Ishikawa (cell line): ENCODE measurements around the gene GPRASP2.

Experiments used
- CEBPB ChIP-seq: IDR thresholded peaks from 2 replicates; pipeline ENCODE4 v1.6.1; 2012
- CREB1 ChIP-seq: IDR thresholded peaks from 2 replicates; pipeline ENCODE4 v1.6.1; 2012; ENCODE audit warnings: low read depth
- EGR1 ChIP-seq: IDR thresholded peaks from 2 replicates; pipeline ENCODE4 v1.6.1; 2012
- EP300 ChIP-seq: IDR thresholded peaks from 2 replicates; pipeline ENCODE4 v1.6.1; 2012; ENCODE audit warnings: borderline replicate concordance
- FOXM1 ChIP-seq: IDR thresholded peaks from 2 replicates; pipeline ENCODE4 v1.6.1; 2012; ENCODE audit warnings: low read depth, borderline replicate concordance
- NFIC ChIP-seq: IDR thresholded peaks from 2 replicates; pipeline ENCODE4 v1.6.1; 2012
- RAD21 ChIP-seq: IDR thresholded peaks from 2 replicates; pipeline ENCODE4 v1.6.1; 2012; ENCODE audit warnings: low read depth
- TAF1 ChIP-seq: IDR thresholded peaks from 2 replicates; pipeline ENCODE4 v1.6.1; 2012; ENCODE audit warnings: low read depth, mild to moderate bottlenecking
- TCF12 ChIP-seq: IDR thresholded peaks from 2 replicates; pipeline ENCODE4 v1.6.1; 2012; ENCODE audit warnings: low read depth
- TEAD4 ChIP-seq: IDR thresholded peaks from 2 replicates; pipeline ENCODE4 v1.6.1; 2012
- YY1 ChIP-seq: IDR thresholded peaks from 2 replicates; pipeline ENCODE4 v1.6.1; 2012; ENCODE audit warnings: low read depth
- ZBTB7A ChIP-seq: IDR thresholded peaks from 2 replicates; pipeline ENCODE4 v1.6.1; 2012; ENCODE audit warnings: low read depth
- TF ChIP-seq, protein P1 (sequence below): IDR thresholded peaks from 2 replicates; pipeline ENCODE4 v1.6.1; 2012
- TF ChIP-seq, protein P2 (sequence below): IDR thresholded peaks from 2 replicates; pipeline ENCODE4 v1.6.1; 2012; ENCODE audit warnings: low read depth, mild to moderate bottlenecking
- TF ChIP-seq, protein P3 (sequence below): IDR thresholded peaks from 2 replicates; pipeline ENCODE4 v1.6.1; 2012

Gene GPRASP2

GRCh38 chrX:102694749-102695148 lies 17.5 kb upstream of the GPRASP2 start:
- TF ChIP-seq TCF12: no peak
- no peak for TF ChIP-seq CREB1
- TF ChIP-seq RAD21: no peak
- TF ChIP-seq, protein P1, sequence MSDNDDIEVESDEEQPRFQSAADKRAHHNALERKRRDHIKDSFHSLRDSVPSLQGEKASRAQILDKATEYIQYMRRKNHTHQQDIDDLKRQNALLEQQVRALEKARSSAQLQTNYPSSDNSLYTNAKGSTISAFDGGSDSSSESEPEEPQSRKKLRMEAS: no peak
- TF ChIP-seq ZBTB7A: no peak
- no peak for TF ChIP-seq TEAD4
- TF ChIP-seq CEBPB: no peak
- no peak for TF ChIP-seq NFIC
- TF ChIP-seq EP300: no peak
- TF ChIP-seq, protein P2, sequence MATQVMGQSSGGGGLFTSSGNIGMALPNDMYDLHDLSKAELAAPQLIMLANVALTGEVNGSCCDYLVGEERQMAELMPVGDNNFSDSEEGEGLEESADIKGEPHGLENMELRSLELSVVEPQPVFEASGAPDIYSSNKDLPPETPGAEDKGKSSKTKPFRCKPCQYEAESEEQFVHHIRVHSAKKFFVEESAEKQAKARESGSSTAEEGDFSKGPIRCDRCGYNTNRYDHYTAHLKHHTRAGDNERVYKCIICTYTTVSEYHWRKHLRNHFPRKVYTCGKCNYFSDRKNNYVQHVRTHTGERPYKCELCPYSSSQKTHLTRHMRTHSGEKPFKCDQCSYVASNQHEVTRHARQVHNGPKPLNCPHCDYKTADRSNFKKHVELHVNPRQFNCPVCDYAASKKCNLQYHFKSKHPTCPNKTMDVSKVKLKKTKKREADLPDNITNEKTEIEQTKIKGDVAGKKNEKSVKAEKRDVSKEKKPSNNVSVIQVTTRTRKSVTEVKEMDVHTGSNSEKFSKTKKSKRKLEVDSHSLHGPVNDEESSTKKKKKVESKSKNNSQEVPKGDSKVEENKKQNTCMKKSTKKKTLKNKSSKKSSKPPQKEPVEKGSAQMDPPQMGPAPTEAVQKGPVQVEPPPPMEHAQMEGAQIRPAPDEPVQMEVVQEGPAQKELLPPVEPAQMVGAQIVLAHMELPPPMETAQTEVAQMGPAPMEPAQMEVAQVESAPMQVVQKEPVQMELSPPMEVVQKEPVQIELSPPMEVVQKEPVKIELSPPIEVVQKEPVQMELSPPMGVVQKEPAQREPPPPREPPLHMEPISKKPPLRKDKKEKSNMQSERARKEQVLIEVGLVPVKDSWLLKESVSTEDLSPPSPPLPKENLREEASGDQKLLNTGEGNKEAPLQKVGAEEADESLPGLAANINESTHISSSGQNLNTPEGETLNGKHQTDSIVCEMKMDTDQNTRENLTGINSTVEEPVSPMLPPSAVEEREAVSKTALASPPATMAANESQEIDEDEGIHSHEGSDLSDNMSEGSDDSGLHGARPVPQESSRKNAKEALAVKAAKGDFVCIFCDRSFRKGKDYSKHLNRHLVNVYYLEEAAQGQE: no peak
- TF ChIP-seq, protein P3, sequence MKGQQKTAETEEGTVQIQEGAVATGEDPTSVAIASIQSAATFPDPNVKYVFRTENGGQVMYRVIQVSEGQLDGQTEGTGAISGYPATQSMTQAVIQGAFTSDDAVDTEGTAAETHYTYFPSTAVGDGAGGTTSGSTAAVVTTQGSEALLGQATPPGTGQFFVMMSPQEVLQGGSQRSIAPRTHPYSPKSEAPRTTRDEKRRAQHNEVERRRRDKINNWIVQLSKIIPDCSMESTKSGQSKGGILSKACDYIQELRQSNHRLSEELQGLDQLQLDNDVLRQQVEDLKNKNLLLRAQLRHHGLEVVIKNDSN: no peak

- TF ChIP-seq, protein P2: no peak
- TF ChIP-seq TCF12 (no peak), NFIC (no peak), TEAD4 (no peak), FOXM1 (no peak), EP300 (no peak)
- TF ChIP-seq, protein P1: no peak
- TF ChIP-seq, protein P3: no peak
Observed at GRCh38 chrX:102696306-102696705, 15.9 kb upstream of the GPRASP2 start.

DNA sequence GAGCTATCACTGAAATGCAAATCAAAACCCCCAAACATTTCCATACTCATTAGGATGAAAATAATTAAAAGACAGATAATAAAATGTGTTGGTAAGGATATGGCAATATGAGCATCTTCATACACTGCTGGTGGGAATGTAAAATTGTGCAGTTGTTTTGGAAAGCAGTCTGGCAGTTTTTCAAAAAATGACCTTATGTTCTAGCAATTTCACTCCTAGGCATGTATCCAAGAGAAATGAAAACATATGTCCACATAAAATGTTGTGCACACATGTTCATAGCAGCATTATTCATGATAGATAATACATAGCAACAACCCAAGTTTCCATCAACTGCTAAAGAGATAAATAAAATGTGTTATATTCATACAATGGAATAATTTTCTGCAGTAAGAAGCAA lies 14.8 kb upstream of the GPRASP2 start:
- TF ChIP-seq ZBTB7A (no peak), FOXM1 (no peak), RAD21 (no peak), EGR1 (no peak), CEBPB (no peak), TEAD4 (no peak), TAF1 (no peak), YY1 (no peak), TCF12 (no peak), EP300 (no peak)
- TF ChIP-seq, protein P3: no peak
- TF ChIP-seq, protein P1: no peak
- TF ChIP-seq, protein P2: no peak

DNA sequence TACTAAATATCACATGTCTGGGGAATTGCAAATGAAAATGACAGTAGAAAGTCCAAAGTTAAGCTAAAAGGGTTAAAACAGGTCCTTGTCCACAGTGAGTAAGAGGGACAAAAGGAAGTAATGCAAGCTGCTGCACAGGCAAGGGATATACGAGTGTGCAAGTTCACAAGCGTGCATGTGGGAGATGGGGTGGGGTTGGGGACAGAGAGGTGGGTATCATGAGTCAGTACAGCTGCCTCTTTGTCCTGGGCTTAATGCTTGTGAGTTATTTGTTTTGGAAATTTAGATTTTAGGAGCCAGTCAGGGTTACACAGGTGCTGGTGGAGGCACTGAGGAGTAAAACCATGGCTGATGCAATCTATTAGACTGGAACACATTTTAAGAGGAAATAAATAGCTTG lies 3.3 kb upstream of the GPRASP2 start:
- TF ChIP-seq TEAD4 (no peak), CEBPB (no peak), NFIC (no peak), YY1 (no peak)

DNA sequence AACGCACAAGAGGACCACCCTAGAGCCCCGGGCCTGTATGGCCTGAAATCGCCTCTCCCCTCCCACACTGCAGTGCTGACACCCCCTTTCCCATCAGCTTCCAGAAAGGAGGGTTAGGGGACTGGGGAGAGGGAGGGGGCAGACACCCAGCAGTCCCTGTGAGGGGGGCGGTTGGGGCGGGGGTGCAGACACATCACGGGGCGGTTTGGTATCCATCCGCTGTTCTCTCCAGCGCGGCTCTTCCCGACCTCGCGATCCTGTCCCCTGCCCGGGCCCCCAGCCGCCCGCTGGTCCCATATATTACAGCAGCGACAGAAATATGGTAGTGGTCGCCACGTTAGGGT lies 404 bp upstream of the GPRASP2 start:
- TF ChIP-seq TAF1 (no peak), CEBPB (no peak), CREB1 (no peak), EP300 (no peak)
- TF ChIP-seq, protein P2: no peak
